Calu3 (cell line): Measurements from ENCODE around the gene SF3A2. TPM values are rescaled to one million over a fixed set of nuclear protein-coding genes. Genes with fewer than 3 reads are reported as not detected.
A peak's percentile ranks its signal among the peaks of the same experiment; 100 is the strongest.

Source experiments
- BruUV-seq: library from RNA; stranded (reverse); fragments of 400-500 nt; replicated peaks from 2 replicates; lab custom pipeline; 2021; lab: Mats Ljungman, UMichigan
- CTCF ChIA-PET: fragments of 300-600 bp; sonication (Branson Sonifier 250); formaldehyde crosslinking; loops from one replicate; lab custom pipeline; 2022; ENCODE audit warnings: antibody characterized with exemption; lab: Charles Lee
- DNase-seq: peaks from one replicate; pipeline ENCODE4 v3.0.0; 2022
- H3K27ac Mint-ChIP-seq: one replicate; pipeline ENCODE4 v1.8.0; 2022; ENCODE audit warnings: mixed read lengths; ENCODE audit not compliant: unreplicated experiment
- H3K27me3 Mint-ChIP-seq: one replicate; pipeline ENCODE4 v1.8.0; 2022; ENCODE audit warnings: mixed read lengths; ENCODE audit not compliant: unreplicated experiment
- H3K36me3 Mint-ChIP-seq: one replicate; pipeline ENCODE4 v1.8.0; 2022; ENCODE audit warnings: mild to moderate bottlenecking, moderate library complexity, mixed read lengths; ENCODE audit not compliant: insufficient read depth, unreplicated experiment
- H3K4me1 Mint-ChIP-seq: one replicate; pipeline ENCODE4 v1.8.0; 2022; ENCODE audit warnings: mild to moderate bottlenecking, low read depth, mixed read lengths; ENCODE audit not compliant: unreplicated experiment
- H3K4me3 Mint-ChIP-seq: one replicate; pipeline ENCODE4 v1.8.0; 2022; ENCODE audit warnings: mild to moderate bottlenecking, low read depth, moderate library complexity, mixed read lengths; ENCODE audit not compliant: unreplicated experiment
- H3K9me3 Mint-ChIP-seq: one replicate; pipeline ENCODE4 v1.8.0; 2022; ENCODE audit warnings: low read depth, mixed read lengths; ENCODE audit not compliant: unreplicated experiment
- intact Hi-C: fragments of 100-400 bp; cut with micrococcal nuclease; formaldehyde crosslinking; loops from one replicate; pipeline ENCODE4 v1.10.0; 2022; ENCODE audit not compliant: unreplicated experiment
- total RNA-seq: library from RNA; stranded (reverse); gene quantifications from 2 replicates; pipeline ENCODE4 v1.2.3, GENCODE V29; 2022
- TF ChIP-seq, protein P1 (sequence below): fragments of 200-600 bp; IDR thresholded peaks from one replicate; pipeline ENCODE4 v1.8.0; 2022; ENCODE audit warnings: antibody characterized with exemption; ENCODE audit not compliant: unreplicated experiment

Gene SF3A2
- total RNA-seq, 1 experiment from 2014 or later, result 83.6 TPM

DNA sequence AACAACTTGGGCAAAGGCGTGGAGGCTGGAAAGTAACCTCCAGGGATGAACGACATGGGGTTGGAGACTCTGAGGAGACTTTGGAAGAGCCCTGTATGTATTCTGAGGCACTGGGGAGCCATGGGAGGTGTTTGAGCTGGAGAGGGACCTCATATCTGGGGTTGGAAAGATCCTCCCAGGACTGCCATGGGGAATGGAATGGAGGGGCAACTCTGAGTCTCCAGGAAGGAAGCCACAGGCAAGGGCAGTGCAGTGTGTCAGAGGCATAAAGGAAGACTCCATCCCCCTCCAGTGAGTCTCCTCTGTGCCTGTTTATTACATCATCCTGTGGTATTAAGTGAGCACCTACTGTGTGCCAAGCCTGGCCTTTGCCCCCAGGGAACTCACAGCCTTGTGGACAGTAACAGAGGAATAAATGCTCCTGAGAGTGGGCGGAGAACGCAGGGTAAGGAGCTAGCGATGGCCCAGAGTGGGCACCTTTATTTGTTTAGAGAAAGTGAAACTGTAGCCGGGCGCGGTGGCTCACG, 37.6 kb downstream of the SF3A2 start:
- H3K36me3 Mint-ChIP-seq, result peaks cover 78% of the 10 kb centered on the region
- intact Hi-C loops, result loop anchor here (5.0 kb wide), 2 partner anchors 37 to 117 kb away; partner anchors contain the start of genes PLEKHJ1 and SF3A2

DNA sequence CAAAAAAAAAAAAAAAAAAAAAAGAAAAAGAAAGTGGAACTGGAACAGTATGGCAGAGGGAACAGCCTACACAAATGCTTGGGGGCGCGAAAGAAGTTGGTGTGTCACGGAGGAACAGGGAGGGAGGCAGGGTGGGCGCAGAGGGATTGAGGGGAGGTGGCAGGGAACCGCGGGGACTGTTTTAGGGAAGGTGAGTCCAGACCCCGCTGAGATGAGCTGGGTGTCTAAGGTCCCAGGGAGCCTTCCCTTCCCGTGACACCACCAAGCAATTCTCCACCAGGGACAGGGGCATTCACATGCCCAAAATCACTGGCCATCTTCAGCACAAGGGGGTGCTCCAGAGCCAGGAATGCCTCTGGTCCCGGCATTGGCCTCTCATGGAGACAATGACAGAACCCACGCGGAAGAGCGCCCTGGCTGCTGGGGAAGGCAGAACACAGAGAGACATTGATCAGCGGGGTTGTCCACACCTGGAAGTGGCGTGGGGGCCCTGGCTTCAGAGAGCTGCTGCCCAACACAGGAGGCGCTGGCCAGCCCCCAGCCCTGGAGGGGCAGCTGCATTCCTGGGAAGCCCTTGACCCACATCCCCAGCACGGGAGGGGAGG, 38.4 kb downstream of the SF3A2 start:
- peak; percentile 45 for DNase-seq
- intact Hi-C loops, result loop anchor here (5.0 kb wide), 2 partner anchors 38 to 118 kb away; partner anchors contain the start of genes PLEKHJ1 and SF3A2
- H3K4me1 Mint-ChIP-seq, result peaks cover 17% of the 10 kb centered on the region
- BruUV-seq, result no TSS peak
- TF ChIP-seq, protein P1, sequence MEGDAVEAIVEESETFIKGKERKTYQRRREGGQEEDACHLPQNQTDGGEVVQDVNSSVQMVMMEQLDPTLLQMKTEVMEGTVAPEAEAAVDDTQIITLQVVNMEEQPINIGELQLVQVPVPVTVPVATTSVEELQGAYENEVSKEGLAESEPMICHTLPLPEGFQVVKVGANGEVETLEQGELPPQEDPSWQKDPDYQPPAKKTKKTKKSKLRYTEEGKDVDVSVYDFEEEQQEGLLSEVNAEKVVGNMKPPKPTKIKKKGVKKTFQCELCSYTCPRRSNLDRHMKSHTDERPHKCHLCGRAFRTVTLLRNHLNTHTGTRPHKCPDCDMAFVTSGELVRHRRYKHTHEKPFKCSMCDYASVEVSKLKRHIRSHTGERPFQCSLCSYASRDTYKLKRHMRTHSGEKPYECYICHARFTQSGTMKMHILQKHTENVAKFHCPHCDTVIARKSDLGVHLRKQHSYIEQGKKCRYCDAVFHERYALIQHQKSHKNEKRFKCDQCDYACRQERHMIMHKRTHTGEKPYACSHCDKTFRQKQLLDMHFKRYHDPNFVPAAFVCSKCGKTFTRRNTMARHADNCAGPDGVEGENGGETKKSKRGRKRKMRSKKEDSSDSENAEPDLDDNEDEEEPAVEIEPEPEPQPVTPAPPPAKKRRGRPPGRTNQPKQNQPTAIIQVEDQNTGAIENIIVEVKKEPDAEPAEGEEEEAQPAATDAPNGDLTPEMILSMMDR, result peak; percentile 29
- peaks cover 70% of the 10 kb centered on the region for H3K36me3 Mint-ChIP-seq
- CTCF ChIA-PET, result no interaction called here
- H3K27ac Mint-ChIP-seq, result no peak overlapping the region
- H3K27me3 Mint-ChIP-seq, result no peaks in the 10 kb centered on the region
- H3K9me3 Mint-ChIP-seq, result no peaks in the 10 kb centered on the region
- H3K4me3 Mint-ChIP-seq, result no peak overlapping the region

More for the DNA sequence above, 37.6 kb downstream of the SF3A2 start:
- peaks cover 17% of the 10 kb centered on the region for H3K4me1 Mint-ChIP-seq
- TF ChIP-seq, protein P1, result no peak
- peak overlapping the region; percentile 94 for H3K27ac Mint-ChIP-seq
- CTCF ChIA-PET, result no interaction called here
- H3K4me3 Mint-ChIP-seq, result peak overlapping the region; percentile 95
- H3K9me3 Mint-ChIP-seq, result no peaks in the 10 kb centered on the region
- H3K27me3 Mint-ChIP-seq, result no peaks in the 10 kb centered on the region
- BruUV-seq, result no TSS peak
- no peak for DNase-seq

DNA sequence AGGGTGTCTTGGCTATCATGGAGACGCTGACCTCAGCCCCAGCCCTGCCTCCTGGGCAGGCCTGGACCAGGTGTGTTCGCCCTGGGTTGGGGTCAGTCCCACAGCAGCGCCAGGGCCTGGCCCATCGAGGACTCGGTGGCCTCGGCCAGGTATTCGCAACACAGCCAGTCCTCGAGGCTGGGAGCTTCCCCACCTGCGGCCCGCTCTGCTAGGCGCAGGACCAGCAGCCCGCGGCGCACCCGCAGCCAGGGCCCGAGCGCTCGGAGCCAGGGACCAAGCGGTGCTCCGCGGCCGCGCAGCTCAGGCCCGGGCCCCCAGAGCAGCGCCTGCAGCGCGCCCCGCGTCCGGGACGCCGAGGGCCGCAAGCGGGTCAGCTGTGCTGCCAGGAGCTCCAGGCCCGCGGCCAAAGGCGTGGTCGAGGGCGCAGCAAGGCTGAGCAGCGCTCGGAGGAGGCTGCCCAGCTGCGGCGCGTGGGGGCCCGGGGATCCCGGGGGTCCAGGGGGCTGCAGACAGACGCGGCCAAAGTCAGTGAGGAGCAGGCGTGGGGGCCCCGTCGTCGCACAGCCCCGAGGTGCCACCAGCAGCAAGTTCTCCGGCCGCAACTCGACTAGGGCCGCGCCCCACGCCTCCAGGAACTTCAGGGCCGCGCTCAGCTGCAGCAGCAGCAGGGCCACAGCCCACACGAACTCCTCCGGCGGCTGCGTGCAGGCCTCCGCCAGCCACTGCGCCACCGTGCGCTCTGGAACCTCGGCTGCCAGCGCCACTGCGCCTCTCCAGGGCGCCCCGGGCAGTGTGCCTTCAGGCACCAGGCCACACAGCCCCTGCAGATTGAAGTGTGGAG, 39.2 kb downstream of the SF3A2 start:
- no peak for DNase-seq
- CTCF ChIA-PET, result no interaction called here
- intact Hi-C loops, result no loop called here

DNA sequence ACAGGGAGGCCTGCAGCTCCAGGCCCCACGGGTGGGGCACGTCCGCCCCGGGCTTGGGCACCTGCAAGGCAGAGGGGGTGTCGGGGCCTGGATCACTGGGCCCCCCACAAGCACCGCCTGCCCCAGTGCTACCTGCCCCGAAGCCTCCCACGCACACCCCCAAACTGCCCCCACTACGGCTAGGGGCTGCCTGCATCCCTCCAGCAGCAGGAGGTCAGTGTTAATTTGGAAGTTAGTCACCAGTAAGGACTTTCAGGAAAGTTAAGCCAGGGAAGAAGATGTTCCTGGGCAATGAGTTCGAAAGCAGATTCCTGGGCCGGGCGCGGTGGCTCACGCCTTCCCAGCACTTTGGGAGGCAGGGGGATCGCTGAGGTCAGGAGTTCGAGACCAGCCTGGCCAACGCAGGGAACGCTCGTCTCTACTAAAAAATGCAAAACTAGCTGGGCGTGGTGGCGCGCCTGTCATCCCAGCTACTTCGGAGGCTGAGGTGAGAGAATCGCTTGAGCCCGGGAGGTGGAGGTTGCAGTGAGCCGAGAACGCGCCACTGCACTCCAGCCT, 39.9 kb downstream of the SF3A2 start:
- TF ChIP-seq, protein P1, result no peak
- H3K9me3 Mint-ChIP-seq, result no peaks in the 10 kb centered on the region
- peaks cover 16% of the 10 kb centered on the region for H3K4me1 Mint-ChIP-seq
- H3K27me3 Mint-ChIP-seq, result no peaks in the 10 kb centered on the region
- no peak overlapping the region for H3K27ac Mint-ChIP-seq
- BruUV-seq, result no TSS peak
- peaks cover 56% of the 10 kb centered on the region for H3K36me3 Mint-ChIP-seq
- intact Hi-C loops, result no loop called here
- no peak overlapping the region for H3K4me3 Mint-ChIP-seq
- CTCF ChIA-PET, result no interaction called here
- no peak for DNase-seq

More for the DNA sequence above, 39.2 kb downstream of the SF3A2 start:
- Mint-ChIP-seq H3K36me3 (peaks cover 63% of the 10 kb centered on the region), H3K4me3 (no peak overlapping the region), H3K4me1 (peaks cover 17% of the 10 kb centered on the region), H3K9me3 (no peaks in the 10 kb centered on the region), H3K27ac (no peak overlapping the region), H3K27me3 (no peaks in the 10 kb centered on the region)
- BruUV-seq, result no TSS peak
- TF ChIP-seq, protein P1, result no peak
